ENCODE results near the gene KCNK2. TPM values are rescaled to one million over a fixed set of nuclear protein-coding genes. Genes with fewer than 3 reads are reported as not detected.

Gene KCNK2
- polyA plus RNA-seq, 3 donors = not detected

GRCh38 chr1:215220346-215220745 is 137.8 kb downstream of the KCNK2 start:
- no peaks in the 10 kb centered on the region for H3K4me1 Mint-ChIP-seq
- Histone ChIP-seq H3K27me3 (ENCODE audit: control insufficient read depth in 2 of 2, insufficient read depth in 2 of 2, low read length in 2 of 2) (no peaks in the 10 kb centered on the region), H3K4me2 (replicated peaks; ENCODE audit: extremely low read depth, low read length, poor library complexity, severe bottlenecking) (no peak overlapping the region), H3K9me3 (replicated peaks in 1 of 2; ENCODE audit: control insufficient read depth in 1 of 2, insufficient read depth in 1 of 2, low read length in 2 of 2) (no peaks in the 10 kb centered on the region), H4K20me1 (ENCODE audit: insufficient read depth, low read length) (no peaks in the 10 kb centered on the region), H3K36me3 (replicated peaks in 1 of 2; ENCODE audit: control insufficient read depth in 1 of 2, insufficient read depth in 2 of 2, low read length in 2 of 2) (no peaks in the 10 kb centered on the region), H3K4me1 (ENCODE audit: control insufficient read depth in 1 of 2, insufficient read depth in 2 of 2, low read length in 2 of 2) (no peaks in the 10 kb centered on the region), H3K4me3 (replicated peaks in 1 of 3; ENCODE audit: low read depth in 2 of 3, low read length in 3 of 3) (no peak overlapping the region), H3K9ac (ENCODE audit: insufficient read depth, low read length, poor library complexity, severe bottlenecking) (no peak overlapping the region), H2AFZ (ENCODE audit: insufficient read depth, low read depth, low read length, poor library complexity, severe bottlenecking) (no peak overlapping the region), H3K79me2 (ENCODE audit: insufficient read depth, low read length) (no peaks in the 10 kb centered on the region), H3K27ac (ENCODE audit: low read depth in 1 of 2, low read length in 2 of 2) (no peak overlapping the region)
- TF ChIP-seq CTCF (IDR thresholded peaks at IDR 0.05) = no peak
- H3K27ac Mint-ChIP-seq = no peak overlapping the region
- DNase-seq = no peak
- no peak overlapping the region for H3K4me3 Mint-ChIP-seq
- 83% methylated on average over 2 of the region's 4 CpGs for WGBS (ENCODE audit: insufficient coverage)
- H3K36me3 Mint-ChIP-seq = no peaks in the 10 kb centered on the region
- H3K9me3 Mint-ChIP-seq = peaks cover 0 to 8% (median 3%) of the 10 kb centered on the region in 7 donors
- peaks cover 0 to 3% (median 0%) of the 10 kb centered on the region in 3 donors for H3K27me3 Mint-ChIP-seq (ENCODE audit: low read depth in 3 of 3)
- intact Hi-C loops (cut with micrococcal nuclease) = no loop called here

- intact Hi-C loops (cut with micrococcal nuclease) = no loop called here
- Mint-ChIP-seq H3K36me3 (no peaks in the 10 kb centered on the region), H3K4me1 (no peaks in the 10 kb centered on the region), H3K27ac (no peak overlapping the region), H3K27me3 (ENCODE audit: low read depth in 3 of 3) (peaks cover 0 to 2% (median 0%) of the 10 kb centered on the region in 3 donors), H3K9me3 (peaks cover 0 to 8% (median 3%) of the 10 kb centered on the region in 7 donors), H3K4me3 (no peak overlapping the region)
- H2AFZ ChIP-seq (ENCODE audit: insufficient read depth, low read depth, low read length, poor library complexity, severe bottlenecking) = no peak overlapping the region
- no peak for TF ChIP-seq CTCF (IDR thresholded peaks at IDR 0.05)
- WGBS (ENCODE audit: insufficient coverage) = no CpG with 5 or more reads among the region's 2 CpGs
- DNase-seq = no peak
- no peak overlapping the region for H3K4me2 ChIP-seq (replicated peaks; ENCODE audit: extremely low read depth, low read length, poor library complexity, severe bottlenecking)
- H3K9ac ChIP-seq (ENCODE audit: insufficient read depth, low read length, poor library complexity, severe bottlenecking) = no peak overlapping the region
- no peaks in the 10 kb centered on the region for H3K4me1 ChIP-seq (ENCODE audit: control insufficient read depth in 1 of 2, insufficient read depth in 2 of 2, low read length in 2 of 2)
- no peak overlapping the region for H3K27ac ChIP-seq (ENCODE audit: low read depth in 1 of 2, low read length in 2 of 2)
- H3K36me3 ChIP-seq (replicated peaks in 1 of 2; ENCODE audit: control insufficient read depth in 1 of 2, insufficient read depth in 2 of 2, low read length in 2 of 2) = no peaks in the 10 kb centered on the region
- H3K4me3 ChIP-seq (replicated peaks in 1 of 3; ENCODE audit: low read depth in 2 of 3, low read length in 3 of 3) = no peak overlapping the region
- no peaks in the 10 kb centered on the region for H4K20me1 ChIP-seq (ENCODE audit: insufficient read depth, low read length)
- no peaks in the 10 kb centered on the region for H3K9me3 ChIP-seq (replicated peaks in 1 of 2; ENCODE audit: control insufficient read depth in 1 of 2, insufficient read depth in 1 of 2, low read length in 2 of 2)
- H3K79me2 ChIP-seq (ENCODE audit: insufficient read depth, low read length) = no peaks in the 10 kb centered on the region
- H3K27me3 ChIP-seq (ENCODE audit: control insufficient read depth in 2 of 2, insufficient read depth in 2 of 2, low read length in 2 of 2) = no peaks in the 10 kb centered on the region
Observed at GRCh38 chr1:215226757-215227156, 144.2 kb downstream of the KCNK2 start.

Data from CD14-positive monocyte (primary cell).